SH-SY5Y (cell line): ENCODE data around the gene PHETA2.

Source experiments
- GATA2 ChIP-seq: IDR thresholded peaks from 2 replicates; pipeline ENCODE4 v1.6.1; 2011; ENCODE audit warnings: mild to moderate bottlenecking, low read depth, low read length
- GATA3 ChIP-seq: IDR thresholded peaks from 2 replicates; pipeline ENCODE4 v1.6.1; 2011; ENCODE audit warnings: low read depth, mild to moderate bottlenecking, low read length, moderate library complexity

The PHETA2 gene

GRCh38 chr22:42076764-42077485, 2.9 kb downstream of the PHETA2 start:
- no peak for TF ChIP-seq GATA2
- TF ChIP-seq GATA3 = no peak

GRCh38 chr22:42077486-42078125, 3.6 kb downstream of the PHETA2 start:
- TF ChIP-seq GATA2 (no peak), GATA3 (no peak)

- TF ChIP-seq GATA2 = no peak
- no peak for TF ChIP-seq GATA3
These were observed 4.6 kb downstream of the PHETA2 start for GRCh38 chr22:42078469-42079318.

- TF ChIP-seq GATA2 (no peak), GATA3 (no peak)
These were observed 5.5 kb downstream of the PHETA2 start, which contains the start of gene SMDT1 for GRCh38 chr22:42079319-42080251. TSS of gene SMDT1 (plus strand) at chr22:42079700. CDS start at chr22:42079769, 69 bp downstream.

- no peak for TF ChIP-seq GATA3
- TF ChIP-seq GATA2 = no peak
These were observed 6.2 kb downstream of the PHETA2 start for GRCh38 chr22:42080287-42080686.

- no peak for TF ChIP-seq GATA2
- TF ChIP-seq GATA3 = no peak
These were observed 9.1 kb downstream of the PHETA2 start for GRCh38 chr22:42083119-42083518.

GRCh38 chr22:42084874-42085273, 10.8 kb downstream of the PHETA2 start:
- no peak for TF ChIP-seq GATA3
- TF ChIP-seq GATA2 = no peak

- TF ChIP-seq GATA2 (no peak), GATA3 (no peak)
These were observed 12.0 kb downstream of the PHETA2 start for GRCh38 chr22:42086051-42086450.

- TF ChIP-seq GATA2 = no peak
- TF ChIP-seq GATA3 = no peak
These were observed 16.8 kb downstream of the PHETA2 start, which contains the start of gene NDUFA6 for GRCh38 chr22:42090596-42091454. TSS of gene NDUFA6 (minus strand) at chr22:42090772. CDS start at chr22:42090744, 28 bp downstream.

- no peak for TF ChIP-seq GATA2
- no peak for TF ChIP-seq GATA3
These were observed 17.4 kb downstream of the PHETA2 start for GRCh38 chr22:42091455-42091782.

GRCh38 chr22:42101199-42101598, 27.2 kb downstream of the PHETA2 start:
- no peak for TF ChIP-seq GATA2
- TF ChIP-seq GATA3 = no peak

GRCh38 chr22:42108848-42109247, 34.8 kb downstream of the PHETA2 start:
- no peak for TF ChIP-seq GATA3

- no peak for TF ChIP-seq GATA3
- TF ChIP-seq GATA2 = no peak
These were observed 37.8 kb downstream of the PHETA2 start for GRCh38 chr22:42111798-42112197.
